Osteoblast (primary cell): ENCODE data around the gene ATP8B4. TPM values are rescaled to one million over a fixed set of nuclear protein-coding genes. Genes with fewer than 3 reads are reported as not detected.

Experiments
- DNase-seq: peaks from one replicate; pipeline ENCODE4 v3.0.0; 2011; ENCODE audit warnings: low spot score, mixed read lengths; ENCODE audit not compliant: insufficient read length; ENCODE audit errors: missing footprints
- H2AFZ ChIP-seq: 2 replicates; pipeline ENCODE4 v1.6.0; 2011; ENCODE audit warnings: mild to moderate bottlenecking, low read length
- H3K27ac ChIP-seq: 2 replicates; pipeline ENCODE4 v1.5.1; 2011; ENCODE audit warnings: mild to moderate bottlenecking, low read depth, low read length, moderate library complexity
- H3K27me3 ChIP-seq: 2 replicates; pipeline ENCODE4 v1.6.0; 2012; ENCODE audit warnings: mild to moderate bottlenecking, control low read depth, inconsistent platforms, low read length, moderate library complexity; ENCODE audit not compliant: insufficient read depth
- H3K36me3 ChIP-seq: 2 replicates; pipeline ENCODE4 v1.5.1; 2011; ENCODE audit warnings: mild to moderate bottlenecking, low read length, control low read depth, moderate library complexity; ENCODE audit not compliant: insufficient read depth
- H3K4me1 ChIP-seq: 2 replicates; pipeline ENCODE4 v1.5.1; 2011; ENCODE audit warnings: mild to moderate bottlenecking, low read length, control low read depth, moderate library complexity; ENCODE audit not compliant: insufficient read depth
- H3K4me2 ChIP-seq: 2 replicates; pipeline ENCODE4 v1.6.0; 2011; ENCODE audit warnings: mild to moderate bottlenecking, low read length; ENCODE audit not compliant: insufficient read depth
- H3K4me3 ChIP-seq: fragments of 200-600 bp; sonication (generic); 3 replicates; pipeline ENCODE4 v1.5.1; 2012; ENCODE audit warnings: mild to moderate bottlenecking, low read length, inconsistent platforms; ENCODE audit not compliant: insufficient read depth
- H3K79me2 ChIP-seq: 2 replicates; pipeline ENCODE4 v1.6.0; 2012; ENCODE audit warnings: mild to moderate bottlenecking, low read length, control low read depth, inconsistent platforms; ENCODE audit not compliant: insufficient read depth
- H3K9me3 ChIP-seq: 2 replicates; pipeline ENCODE4 v1.5.1; 2011; ENCODE audit warnings: low read depth, low read length, control low read depth
- H4K20me1 ChIP-seq: 2 replicates; pipeline ENCODE4 v1.6.0; 2012; ENCODE audit warnings: mild to moderate bottlenecking, low read length, control low read depth; ENCODE audit not compliant: insufficient read depth
- CTCF ChIP-seq: IDR thresholded peaks from 2 replicates; pipeline ENCODE4 v1.5.1; 2011; ENCODE audit warnings: mild to moderate bottlenecking, low read depth, low read length, moderate library complexity; ENCODE audit errors: extremely low read depth
- total RNA-seq: library from RNA; depleted of rRNA; stranded (reverse); fragments of >200 nt; gene quantifications from 2 replicates; pipeline ENCODE4 v1.2.3, GENCODE V29; 2012

Gene ATP8B4
- total RNA-seq, 1 donor = 1.1 TPM

GRCh38 chr15:50059203-50059772, 59.7 kb downstream of the ATP8B4 start:
- Histone ChIP-seq H3K27me3 (no peaks in the 10 kb centered on the region), H3K4me2 (peak overlapping the region; percentile 53), H3K36me3 (no peaks in the 10 kb centered on the region), H4K20me1 (no peaks in the 10 kb centered on the region), H2AFZ (peak overlapping the region; percentile 67), H3K4me1 (peaks cover 22% of the 10 kb centered on the region), H3K4me3 (no peak overlapping the region), H3K9me3 (no peaks in the 10 kb centered on the region), H3K27ac (peak overlapping the region; percentile 26), H3K79me2 (no peaks in the 10 kb centered on the region)
- TF ChIP-seq CTCF = no peak
- DNase-seq = no peak

GRCh38 chr15:50057905-50058639, 61.0 kb downstream of the ATP8B4 start:
- peak overlapping the region; percentile 11 for H3K27ac ChIP-seq

GRCh38 chr15:50057196-50057595, 61.8 kb downstream of the ATP8B4 start:
- Histone ChIP-seq H3K79me2 (no peaks in the 10 kb centered on the region), H3K4me2 (no peak overlapping the region), H3K4me3 (no peak overlapping the region), H3K27ac (no peak overlapping the region), H2AFZ (no peak overlapping the region), H4K20me1 (no peaks in the 10 kb centered on the region), H3K36me3 (no peaks in the 10 kb centered on the region), H3K4me1 (peaks cover 35% of the 10 kb centered on the region), H3K9me3 (no peaks in the 10 kb centered on the region), H3K27me3 (no peaks in the 10 kb centered on the region)
- no peak for TF ChIP-seq CTCF
- DNase-seq = no peak

More at GRCh38 chr15:50057905-50058639, 61.0 kb downstream of the ATP8B4 start:
- H3K4me2 ChIP-seq = no peak overlapping the region
- no peaks in the 10 kb centered on the region for H3K79me2 ChIP-seq
- H3K36me3 ChIP-seq = no peaks in the 10 kb centered on the region
- no peaks in the 10 kb centered on the region for H3K9me3 ChIP-seq
- H3K4me1 ChIP-seq = peaks cover 31% of the 10 kb centered on the region
- no peak for TF ChIP-seq CTCF
- no peaks in the 10 kb centered on the region for H3K27me3 ChIP-seq
- H4K20me1 ChIP-seq = no peaks in the 10 kb centered on the region
- peak overlapping the region; percentile 77 for H2AFZ ChIP-seq
- no peak for DNase-seq
- no peak overlapping the region for H3K4me3 ChIP-seq

GRCh38 chr15:50055750-50056157, 63.3 kb downstream of the ATP8B4 start:
- Histone ChIP-seq H3K4me3 (peak overlapping the region; percentile 26), H3K79me2 (no peaks in the 10 kb centered on the region), H3K4me2 (peak overlapping the region; percentile 81), H3K4me1 (peaks cover 48% of the 10 kb centered on the region), H3K27ac (peak overlapping the region; percentile 98), H3K36me3 (no peaks in the 10 kb centered on the region), H3K27me3 (no peaks in the 10 kb centered on the region), H4K20me1 (no peaks in the 10 kb centered on the region), H2AFZ (peak overlapping the region; percentile 27), H3K9me3 (no peaks in the 10 kb centered on the region)
- TF ChIP-seq CTCF = no peak
- no peak for DNase-seq
